ENCODE measurements around the gene CELF3.

GRCh38 chr1:151713044-151713443 is 3.6 kb downstream of the CELF3 start:
- TF ChIP-seq, protein P1, sequence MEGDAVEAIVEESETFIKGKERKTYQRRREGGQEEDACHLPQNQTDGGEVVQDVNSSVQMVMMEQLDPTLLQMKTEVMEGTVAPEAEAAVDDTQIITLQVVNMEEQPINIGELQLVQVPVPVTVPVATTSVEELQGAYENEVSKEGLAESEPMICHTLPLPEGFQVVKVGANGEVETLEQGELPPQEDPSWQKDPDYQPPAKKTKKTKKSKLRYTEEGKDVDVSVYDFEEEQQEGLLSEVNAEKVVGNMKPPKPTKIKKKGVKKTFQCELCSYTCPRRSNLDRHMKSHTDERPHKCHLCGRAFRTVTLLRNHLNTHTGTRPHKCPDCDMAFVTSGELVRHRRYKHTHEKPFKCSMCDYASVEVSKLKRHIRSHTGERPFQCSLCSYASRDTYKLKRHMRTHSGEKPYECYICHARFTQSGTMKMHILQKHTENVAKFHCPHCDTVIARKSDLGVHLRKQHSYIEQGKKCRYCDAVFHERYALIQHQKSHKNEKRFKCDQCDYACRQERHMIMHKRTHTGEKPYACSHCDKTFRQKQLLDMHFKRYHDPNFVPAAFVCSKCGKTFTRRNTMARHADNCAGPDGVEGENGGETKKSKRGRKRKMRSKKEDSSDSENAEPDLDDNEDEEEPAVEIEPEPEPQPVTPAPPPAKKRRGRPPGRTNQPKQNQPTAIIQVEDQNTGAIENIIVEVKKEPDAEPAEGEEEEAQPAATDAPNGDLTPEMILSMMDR (IDR thresholded peaks at IDR 0.05) = no peak
- TF ChIP-seq POLR2A (IDR thresholded peaks at IDR 0.05) (no peak), POLR2AphosphoS5 (IDR thresholded peaks at IDR 0.05) (no peak), EP300 (IDR thresholded peaks at IDR 0.05; ENCODE audit: low read depth) (no peak)

Measured in transverse colon (tissue), 4 donors.